Transverse colon (tissue), 4 donors: ENCODE data around the gene SVBP. TPM values are rescaled to one million over a fixed set of nuclear protein-coding genes. Genes with fewer than 3 reads are reported as not detected.

Source experiments
- DNase-seq: peaks from one replicate; pipeline ENCODE4 v3.0.0-alpha.2; 2019
- H3K27ac ChIP-seq, 4 donors: fragments of 200-600 bp; sonication (generic); 2 replicates each; pipeline ENCODE4 v1.5.1; 2016 to 2018; ENCODE audit warnings: inconsistent platforms in 4 of 4
- H3K27me3 ChIP-seq: fragments of 200-600 bp; sonication (generic); 2 replicates; pipeline ENCODE4 v1.5.1; 2017; ENCODE audit warnings: inconsistent platforms
- H3K36me3 ChIP-seq, 4 donors: fragments of 200-600 bp; sonication (generic); 2 replicates each; pipeline ENCODE4 v1.5.1; 2017 to 2019; ENCODE audit warnings: inconsistent platforms in 4 of 4
- H3K4me1 ChIP-seq, 4 donors: fragments of 200-600 bp; sonication (generic); 2 replicates each; pipeline ENCODE4 v1.5.1; 2017 to 2020; ENCODE audit warnings: inconsistent platforms in 4 of 4
- H3K4me3 ChIP-seq, 4 donors: fragments of 200-600 bp; sonication (generic); 1 replicate in 1 of 4; 2 replicates in 3 of 4; pipeline versions ENCODE4 v1.5.1 to v1.6.1; 2017 to 2019; ENCODE audit warnings: inconsistent platforms in 4 of 4
- H3K9me3 ChIP-seq, 2 donors: fragments of 200-600 bp; sonication (generic); 2 replicates each; pipeline ENCODE4 v1.5.1; 2017 to 2019; ENCODE audit warnings: inconsistent platforms in 2 of 2
- EP300 ChIP-seq: sonication (generic); formaldehyde crosslinking; IDR thresholded peaks from one replicate; pipeline ENCODE4 v1.6.1; 2017; ENCODE audit warnings: antibody characterized with exemption, low read depth
- POLR2A ChIP-seq: fragments of 450-650 bp; IDR thresholded peaks from one replicate; pipeline ENCODE4 v1.6.1; 2016; ENCODE audit warnings: antibody characterized with exemption, mild to moderate bottlenecking, moderate library complexity
- POLR2AphosphoS5 ChIP-seq, 3 donors: sonication (generic); formaldehyde crosslinking; IDR thresholded peaks; one replicate each; pipeline ENCODE4 v1.6.1; 2016; ENCODE audit warnings: antibody characterized with exemption in 3 of 3
- WGBS, 2 donors: methylation state at CpG; one replicate each; pipeline ENCODE4 v1.1.5; 2018; ENCODE audit warnings: low coverage in 1 of 2; 5-methylcytosine and 5-hydroxymethylcytosine counted together
- in situ Hi-C, 4 donors: fragments of 200-750 bp; cut with MboI; loops; one replicate each; pipeline versions ENCODE4 v1.15.0 to v1.15.1; 2017; ENCODE audit warnings: low sequenced_read_pairs in 3 of 4, low pct_ligation_motif_present in 1 of 4, low pct_unique_long_range_greater_than_20kb in 1 of 4
- intact Hi-C: fragments of 100-400 bp; cut with DNase I; formaldehyde crosslinking; loops from one replicate; pipeline ENCODE4 v1.15.1; 2023; ENCODE audit warnings: low total_unique reads
- total RNA-seq, 4 donors: library from RNA; depleted of rRNA; stranded (reverse); fragments of >200 nt; gene quantifications; one replicate each; pipeline ENCODE4 v1.1.0, GENCODE V29; 2016
- TF ChIP-seq, protein P1 (sequence below), 5 experiments: fragments of 200-600 bp in 3 of 5; fragments of 450-650 bp in 2 of 5; sonication (generic) in 3 of 5; IDR thresholded peaks; 1 replicate in 2 of 5; 2 replicates in 3 of 5; pipeline ENCODE4 v1.5.1; 2016 to 2017; ENCODE audit warnings: antibody characterized with exemption in 5 of 5, inconsistent platforms in 3 of 5, mild to moderate bottlenecking in 2 of 5, moderate library complexity in 1 of 5

SVBP gene
- total RNA-seq, 4 donors from 2014 or later, result 15.3 to 33.3 (median 17.6) TPM

DNA sequence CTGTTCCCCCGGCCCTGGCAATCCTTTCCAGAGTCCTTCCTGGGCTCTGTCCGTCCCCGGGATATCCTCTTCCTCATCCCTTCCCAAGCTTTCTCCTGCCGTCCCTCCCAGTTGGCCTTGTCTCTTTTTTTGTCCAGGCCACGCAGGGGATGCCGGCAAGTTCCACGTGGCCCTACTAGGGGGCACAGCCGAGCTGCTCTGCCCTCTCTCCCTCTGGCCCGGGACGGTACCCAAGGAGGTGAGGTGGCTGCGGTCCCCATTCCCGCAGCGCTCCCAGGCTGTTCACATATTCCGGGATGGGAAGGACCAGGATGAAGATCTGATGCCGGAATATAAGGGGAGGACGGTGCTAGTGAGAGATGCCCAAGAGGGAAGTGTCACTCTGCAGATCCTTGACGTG is 13.4 kb upstream of the SVBP start:
- intact Hi-C loops (no loop called here), in situ Hi-C loops (no loop called here)
- H3K27me3 ChIP-seq, result no peaks in the 10 kb centered on the region
- H3K4me1 ChIP-seq, result no peaks in the 10 kb centered on the region
- H3K36me3 ChIP-seq, result no peaks in the 10 kb centered on the region
- WGBS, 2 donors, result 92% methylated on average over 17 of the region's 17 CpGs; no CpG with 5 or more reads in 1 of the 2 donors
- no peak for DNase-seq
- no peaks in the 10 kb centered on the region for H3K9me3 ChIP-seq
- H3K27ac ChIP-seq, result no peak overlapping the region
- no peak for TF ChIP-seq POLR2A
- TF ChIP-seq, protein P1, sequence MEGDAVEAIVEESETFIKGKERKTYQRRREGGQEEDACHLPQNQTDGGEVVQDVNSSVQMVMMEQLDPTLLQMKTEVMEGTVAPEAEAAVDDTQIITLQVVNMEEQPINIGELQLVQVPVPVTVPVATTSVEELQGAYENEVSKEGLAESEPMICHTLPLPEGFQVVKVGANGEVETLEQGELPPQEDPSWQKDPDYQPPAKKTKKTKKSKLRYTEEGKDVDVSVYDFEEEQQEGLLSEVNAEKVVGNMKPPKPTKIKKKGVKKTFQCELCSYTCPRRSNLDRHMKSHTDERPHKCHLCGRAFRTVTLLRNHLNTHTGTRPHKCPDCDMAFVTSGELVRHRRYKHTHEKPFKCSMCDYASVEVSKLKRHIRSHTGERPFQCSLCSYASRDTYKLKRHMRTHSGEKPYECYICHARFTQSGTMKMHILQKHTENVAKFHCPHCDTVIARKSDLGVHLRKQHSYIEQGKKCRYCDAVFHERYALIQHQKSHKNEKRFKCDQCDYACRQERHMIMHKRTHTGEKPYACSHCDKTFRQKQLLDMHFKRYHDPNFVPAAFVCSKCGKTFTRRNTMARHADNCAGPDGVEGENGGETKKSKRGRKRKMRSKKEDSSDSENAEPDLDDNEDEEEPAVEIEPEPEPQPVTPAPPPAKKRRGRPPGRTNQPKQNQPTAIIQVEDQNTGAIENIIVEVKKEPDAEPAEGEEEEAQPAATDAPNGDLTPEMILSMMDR (IDR thresholded peaks at IDR 0.05), result no peak
- TF ChIP-seq EP300, result no peak
- no peak for TF ChIP-seq POLR2AphosphoS5 (IDR thresholded peaks at IDR 0.05)
- H3K4me3 ChIP-seq, result no peak overlapping the region

DNA sequence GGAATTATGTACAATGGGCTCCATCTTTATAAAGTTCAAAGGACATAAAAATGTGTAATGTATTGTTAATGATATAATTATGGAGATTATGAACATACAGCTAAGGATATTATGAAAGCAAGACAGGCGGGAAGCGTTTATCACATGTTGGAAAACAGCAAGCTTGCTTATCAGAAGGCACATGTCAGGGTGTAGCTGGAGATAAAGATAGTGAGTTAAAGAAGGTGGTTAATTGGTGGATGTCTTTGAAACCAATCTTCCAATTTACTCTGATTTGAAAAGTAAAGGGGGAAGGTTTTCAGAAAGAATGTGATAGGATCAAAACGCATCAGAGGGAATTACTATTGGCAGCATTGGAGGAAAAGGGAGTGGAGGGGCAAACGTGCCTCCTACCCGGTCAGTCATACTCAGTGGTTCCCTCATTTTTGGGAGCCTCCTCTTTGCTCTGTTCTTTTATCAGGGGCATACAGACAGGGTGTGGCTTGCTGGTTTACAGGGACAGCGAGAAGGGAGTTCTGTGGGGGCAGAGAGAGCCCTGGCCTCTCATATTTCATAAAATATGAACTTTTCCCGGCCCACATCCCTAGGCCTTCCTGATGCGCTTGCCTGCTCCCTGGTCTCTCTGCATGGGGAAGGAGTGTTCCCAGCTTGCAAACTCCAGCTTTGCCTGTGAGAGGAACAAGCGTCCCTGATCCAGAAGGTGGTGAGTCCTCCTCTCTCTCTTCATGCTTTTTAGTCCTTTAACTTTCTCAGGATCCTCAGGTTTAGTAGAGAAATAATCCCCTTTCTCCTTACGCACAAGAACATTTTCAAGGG is 8.0 kb upstream of the SVBP start:
- no peak overlapping the region for H3K4me3 ChIP-seq

DNA sequence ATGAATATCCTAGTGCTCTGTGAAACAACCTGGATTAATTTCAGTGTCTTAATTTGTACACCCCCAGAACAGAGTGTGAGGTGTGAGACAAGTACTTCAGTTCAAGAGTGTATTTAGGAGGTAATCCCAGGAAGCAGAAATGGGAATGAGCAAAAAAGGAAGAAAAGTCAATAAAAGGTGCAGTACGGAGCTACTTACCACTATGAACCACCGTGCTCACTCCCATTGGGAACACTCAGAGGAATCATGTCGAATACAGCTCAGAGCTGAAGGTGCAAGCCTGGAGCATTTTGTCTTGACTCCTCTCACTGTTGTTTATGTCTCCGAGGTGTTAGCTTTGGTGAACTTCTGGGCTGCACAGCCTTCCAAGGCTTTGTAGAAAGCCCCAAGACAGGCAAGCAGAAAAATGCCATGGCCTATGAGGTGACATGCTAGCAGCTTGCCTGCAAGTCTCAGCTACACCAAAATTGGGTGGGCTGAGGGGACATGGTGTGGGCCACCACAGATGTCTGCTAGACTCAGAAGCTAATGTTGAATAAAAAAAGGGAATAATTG is 7.4 kb upstream of the SVBP start:
- Histone ChIP-seq H3K4me1 (peaks cover 0 to 8% (median 0%) of the 10 kb centered on the region in 4 donors), H3K36me3 (no peaks in the 10 kb centered on the region), H3K27me3 (no peaks in the 10 kb centered on the region), H3K27ac (no peak overlapping the region), H3K9me3 (no peaks in the 10 kb centered on the region), H3K4me3 (no peak overlapping the region)
- no peak for DNase-seq
- intact Hi-C loops, result no loop called here
- in situ Hi-C loops, result no loop called here
- TF ChIP-seq POLR2A, result no peak
- TF ChIP-seq, protein P1 (IDR thresholded peaks at IDR 0.05), result no peak
- TF ChIP-seq EP300, result no peak
- TF ChIP-seq POLR2AphosphoS5 (IDR thresholded peaks at IDR 0.05), result no peak
- WGBS, 2 donors, result 92 to 93% methylated on average over 3 to 4 of the region's 4 CpGs

More for the DNA sequence above, 8.0 kb upstream of the SVBP start:
- no peak for DNase-seq
- no peaks in the 10 kb centered on the region for H3K27me3 ChIP-seq
- TF ChIP-seq, protein P1 (IDR thresholded peaks at IDR 0.05), result no peak
- TF ChIP-seq POLR2A, result no peak
- no peak for TF ChIP-seq POLR2AphosphoS5 (IDR thresholded peaks at IDR 0.05)
- TF ChIP-seq EP300, result no peak
- 79 to 81% methylated on average over 7 to 10 of the region's 10 CpGs for WGBS, 2 donors
- H3K36me3 ChIP-seq, result no peaks in the 10 kb centered on the region
- no peak overlapping the region for H3K27ac ChIP-seq
- in situ Hi-C loops (no loop called here), intact Hi-C loops (no loop called here)
- H3K9me3 ChIP-seq, result no peaks in the 10 kb centered on the region
- H3K4me1 ChIP-seq, result peaks cover 0 to 8% (median 0%) of the 10 kb centered on the region in 4 donors

DNA sequence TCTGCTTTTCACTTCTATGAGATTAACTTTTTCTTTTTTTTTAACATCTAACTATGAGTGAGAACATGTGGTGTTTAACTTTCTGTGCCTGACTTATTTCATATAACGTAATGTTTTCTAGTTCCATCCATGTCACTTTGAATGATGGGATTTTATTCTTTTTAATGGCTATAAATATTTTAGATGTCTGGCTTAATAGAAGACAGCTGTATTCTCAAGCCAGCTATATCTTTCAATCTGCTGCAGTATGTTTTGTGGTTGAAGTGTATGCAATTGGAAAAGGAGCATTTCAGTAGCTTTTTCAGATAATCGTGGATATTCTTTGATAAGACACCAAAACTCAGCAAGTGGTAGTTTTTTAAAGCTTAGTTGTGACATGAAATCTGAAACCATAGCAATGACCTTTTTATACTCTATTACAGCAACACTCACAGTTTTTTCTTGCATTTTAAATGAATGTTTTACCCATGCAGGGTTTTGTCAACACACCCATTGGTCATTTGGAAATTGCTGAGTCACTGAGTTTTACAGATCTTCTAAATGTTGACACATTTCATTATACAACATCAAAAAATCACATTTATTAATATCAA is 5.7 kb upstream of the SVBP start:
- H3K4me1 ChIP-seq, result peaks cover 0 to 15% (median under 1%) of the 10 kb centered on the region in 4 donors
- intact Hi-C loops (no loop called here), in situ Hi-C loops (no loop called here)
- no peak overlapping the region for H3K27ac ChIP-seq
- WGBS, 2 donors, result 64 to 77% methylated on average over 2 of the region's 2 CpGs
- TF ChIP-seq EP300, result no peak
- TF ChIP-seq POLR2A, result no peak
- TF ChIP-seq, protein P1 (IDR thresholded peaks at IDR 0.05), result no peak
- TF ChIP-seq POLR2AphosphoS5 (IDR thresholded peaks at IDR 0.05), result no peak
- H3K27me3 ChIP-seq, result no peaks in the 10 kb centered on the region
- no peak overlapping the region for H3K4me3 ChIP-seq
- DNase-seq, result no peak
- no peaks in the 10 kb centered on the region for H3K36me3 ChIP-seq
- no peaks in the 10 kb centered on the region for H3K9me3 ChIP-seq
